ENCODE results near the gene NEUROG3. TPM values are rescaled to one million over a fixed set of nuclear protein-coding genes. Genes with fewer than 3 reads are reported as not detected.

NEUROG3 gene
- total RNA-seq, 6 experiments from 2014 or later = not detected

DNA sequence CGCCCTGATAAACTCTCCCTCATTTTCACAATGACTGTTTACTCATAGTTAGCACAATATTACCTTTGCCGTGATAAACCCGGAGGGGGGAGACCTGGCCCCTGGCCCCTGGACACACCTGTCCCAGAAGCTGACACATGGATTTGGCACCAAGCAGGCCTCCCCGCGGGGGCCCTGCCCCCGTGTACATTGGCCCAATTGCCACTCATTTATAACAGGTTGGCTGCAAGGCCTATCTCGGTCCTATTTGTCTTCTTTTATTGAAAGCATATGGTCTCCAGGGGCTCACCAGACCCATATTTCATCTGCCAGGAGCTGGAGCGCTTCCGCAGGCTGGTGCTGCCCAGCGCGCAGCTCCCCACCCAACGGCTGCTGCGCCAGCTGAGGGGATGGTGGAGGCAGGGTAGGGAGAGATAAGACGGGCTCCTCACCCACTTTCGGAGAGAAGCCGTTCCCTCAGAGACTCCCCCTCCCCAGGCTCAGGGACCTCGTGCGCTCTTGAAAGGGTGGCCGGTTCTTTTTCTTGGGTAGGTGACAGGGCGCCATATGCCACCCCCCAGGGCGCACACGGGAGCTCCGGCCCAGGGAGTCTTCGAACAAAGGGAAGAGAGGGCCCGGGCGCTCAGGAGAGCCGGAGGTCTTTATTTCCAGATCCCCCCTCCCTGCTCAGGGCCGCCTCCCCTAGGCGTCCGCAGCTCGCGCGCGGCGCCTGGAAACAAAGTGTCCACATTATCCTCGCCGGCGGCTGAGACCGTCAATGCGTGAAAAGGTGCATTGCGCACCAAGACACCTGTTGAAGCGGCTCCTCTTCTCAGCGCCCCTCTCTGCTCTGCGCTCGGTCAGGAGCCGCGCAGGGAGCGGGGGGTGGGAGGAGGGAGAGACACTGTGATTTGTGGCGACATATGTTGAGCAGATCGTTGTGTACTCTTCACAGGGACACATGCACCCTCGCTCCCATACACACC lies 4.3 kb upstream of the NEUROG3 start:
- TF ChIP-seq, protein P1, sequence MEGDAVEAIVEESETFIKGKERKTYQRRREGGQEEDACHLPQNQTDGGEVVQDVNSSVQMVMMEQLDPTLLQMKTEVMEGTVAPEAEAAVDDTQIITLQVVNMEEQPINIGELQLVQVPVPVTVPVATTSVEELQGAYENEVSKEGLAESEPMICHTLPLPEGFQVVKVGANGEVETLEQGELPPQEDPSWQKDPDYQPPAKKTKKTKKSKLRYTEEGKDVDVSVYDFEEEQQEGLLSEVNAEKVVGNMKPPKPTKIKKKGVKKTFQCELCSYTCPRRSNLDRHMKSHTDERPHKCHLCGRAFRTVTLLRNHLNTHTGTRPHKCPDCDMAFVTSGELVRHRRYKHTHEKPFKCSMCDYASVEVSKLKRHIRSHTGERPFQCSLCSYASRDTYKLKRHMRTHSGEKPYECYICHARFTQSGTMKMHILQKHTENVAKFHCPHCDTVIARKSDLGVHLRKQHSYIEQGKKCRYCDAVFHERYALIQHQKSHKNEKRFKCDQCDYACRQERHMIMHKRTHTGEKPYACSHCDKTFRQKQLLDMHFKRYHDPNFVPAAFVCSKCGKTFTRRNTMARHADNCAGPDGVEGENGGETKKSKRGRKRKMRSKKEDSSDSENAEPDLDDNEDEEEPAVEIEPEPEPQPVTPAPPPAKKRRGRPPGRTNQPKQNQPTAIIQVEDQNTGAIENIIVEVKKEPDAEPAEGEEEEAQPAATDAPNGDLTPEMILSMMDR (IDR thresholded peaks at IDR 0.05) = no peak
- no peak overlapping the region for H3K4me3 Mint-ChIP-seq

DNA sequence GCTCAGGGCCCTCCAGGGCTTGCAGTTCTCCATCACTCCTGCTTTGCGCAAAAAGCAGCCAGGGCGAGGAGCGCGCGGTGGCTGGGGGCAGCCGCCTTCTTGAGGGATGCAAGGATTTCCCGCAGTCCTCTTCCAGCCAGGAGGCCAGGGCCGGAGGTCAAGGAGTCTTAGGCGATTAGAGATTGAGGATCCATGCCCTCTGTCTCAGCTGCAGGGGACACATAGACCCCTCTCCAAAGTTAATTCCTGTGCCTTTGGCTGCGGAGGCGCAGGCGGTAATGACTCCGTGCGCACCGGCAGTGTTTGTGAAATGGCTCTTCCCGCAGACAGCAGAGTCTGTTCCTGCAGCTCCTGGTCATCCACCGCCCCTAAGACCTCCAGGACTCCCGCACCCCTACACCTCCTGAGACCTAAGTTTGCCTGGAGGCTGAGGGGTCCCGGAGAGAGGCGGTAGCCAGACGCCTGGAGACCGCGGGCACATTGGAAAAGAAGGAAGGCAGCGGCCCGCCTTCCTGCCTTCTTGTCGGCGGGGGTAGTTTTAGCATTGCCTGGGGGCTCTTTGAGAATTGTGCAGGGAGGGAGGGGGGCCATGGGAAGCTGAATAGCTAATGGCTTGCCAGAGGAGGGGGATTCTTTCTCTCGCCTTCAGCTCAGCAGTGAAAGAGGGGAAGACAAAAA lies 3.3 kb upstream of the NEUROG3 start:
- DNase-seq = no peak
- peaks cover 61% of the 10 kb centered on the region for H3K27me3 Mint-ChIP-seq (ENCODE audit: insufficient read depth)
- H3K4me3 Mint-ChIP-seq = no peak overlapping the region
- H3K4me1 Mint-ChIP-seq (ENCODE audit: low read depth) = no peaks in the 10 kb centered on the region
- H3K27ac Mint-ChIP-seq = no peak overlapping the region
- TF ChIP-seq, protein P1 (IDR thresholded peaks at IDR 0.05) = no peak
- H3K9me3 Mint-ChIP-seq = no peaks in the 10 kb centered on the region
- H3K36me3 Mint-ChIP-seq (ENCODE audit: low read depth) = no peaks in the 10 kb centered on the region

More for the DNA sequence above, 4.3 kb upstream of the NEUROG3 start:
- H3K4me1 Mint-ChIP-seq (ENCODE audit: low read depth) = no peaks in the 10 kb centered on the region
- H3K27ac Mint-ChIP-seq = no peak overlapping the region
- H3K36me3 Mint-ChIP-seq (ENCODE audit: low read depth) = no peaks in the 10 kb centered on the region
- DNase-seq = no peak
- H3K27me3 Mint-ChIP-seq (ENCODE audit: insufficient read depth) = peaks cover 56% of the 10 kb centered on the region
- no peaks in the 10 kb centered on the region for H3K9me3 Mint-ChIP-seq

- DNase-seq = no peak
- H3K27me3 Mint-ChIP-seq (ENCODE audit: insufficient read depth) = peaks cover 72% of the 10 kb centered on the region
- H3K36me3 Mint-ChIP-seq (ENCODE audit: low read depth) = no peaks in the 10 kb centered on the region
- no peaks in the 10 kb centered on the region for H3K4me1 Mint-ChIP-seq (ENCODE audit: low read depth)
- no peak overlapping the region for H3K27ac Mint-ChIP-seq
- no peak overlapping the region for H3K4me3 Mint-ChIP-seq
- TF ChIP-seq, protein P1 (IDR thresholded peaks at IDR 0.05) = no peak
- no peaks in the 10 kb centered on the region for H3K9me3 Mint-ChIP-seq
These were observed 2.0 kb upstream of the NEUROG3 start for GRCh38 chr10:69575164-69575722.

DNA sequence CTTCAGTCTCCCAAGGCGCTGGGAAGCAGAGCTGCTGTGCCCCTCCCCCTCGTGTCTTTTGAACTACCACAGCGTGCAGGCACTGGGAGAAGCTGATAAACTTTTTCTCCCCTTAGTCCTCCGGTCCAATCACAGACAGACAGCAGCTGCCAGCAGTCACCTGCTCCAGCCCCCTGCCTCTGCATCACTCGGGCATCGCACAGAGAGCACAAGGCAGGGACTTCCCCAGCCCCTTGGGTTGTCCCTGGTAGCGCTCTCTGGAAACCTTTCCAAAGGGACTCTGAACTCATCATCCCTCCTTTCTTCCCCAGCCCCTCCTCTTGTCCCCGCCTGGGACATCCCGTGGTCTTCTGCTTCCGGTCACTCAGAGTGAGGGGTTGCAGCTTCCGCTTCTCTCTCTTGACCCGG lies 1.4 kb upstream of the NEUROG3 start:
- H3K9me3 Mint-ChIP-seq = no peaks in the 10 kb centered on the region
- peaks cover 72% of the 10 kb centered on the region for H3K27me3 Mint-ChIP-seq (ENCODE audit: insufficient read depth)
- TF ChIP-seq, protein P1 (IDR thresholded peaks at IDR 0.05) = no peak
- no peaks in the 10 kb centered on the region for H3K4me1 Mint-ChIP-seq (ENCODE audit: low read depth)
- no peak overlapping the region for H3K27ac Mint-ChIP-seq
- no peaks in the 10 kb centered on the region for H3K36me3 Mint-ChIP-seq (ENCODE audit: low read depth)
- H3K4me3 Mint-ChIP-seq = no peak overlapping the region
- no peak for DNase-seq

DNA sequence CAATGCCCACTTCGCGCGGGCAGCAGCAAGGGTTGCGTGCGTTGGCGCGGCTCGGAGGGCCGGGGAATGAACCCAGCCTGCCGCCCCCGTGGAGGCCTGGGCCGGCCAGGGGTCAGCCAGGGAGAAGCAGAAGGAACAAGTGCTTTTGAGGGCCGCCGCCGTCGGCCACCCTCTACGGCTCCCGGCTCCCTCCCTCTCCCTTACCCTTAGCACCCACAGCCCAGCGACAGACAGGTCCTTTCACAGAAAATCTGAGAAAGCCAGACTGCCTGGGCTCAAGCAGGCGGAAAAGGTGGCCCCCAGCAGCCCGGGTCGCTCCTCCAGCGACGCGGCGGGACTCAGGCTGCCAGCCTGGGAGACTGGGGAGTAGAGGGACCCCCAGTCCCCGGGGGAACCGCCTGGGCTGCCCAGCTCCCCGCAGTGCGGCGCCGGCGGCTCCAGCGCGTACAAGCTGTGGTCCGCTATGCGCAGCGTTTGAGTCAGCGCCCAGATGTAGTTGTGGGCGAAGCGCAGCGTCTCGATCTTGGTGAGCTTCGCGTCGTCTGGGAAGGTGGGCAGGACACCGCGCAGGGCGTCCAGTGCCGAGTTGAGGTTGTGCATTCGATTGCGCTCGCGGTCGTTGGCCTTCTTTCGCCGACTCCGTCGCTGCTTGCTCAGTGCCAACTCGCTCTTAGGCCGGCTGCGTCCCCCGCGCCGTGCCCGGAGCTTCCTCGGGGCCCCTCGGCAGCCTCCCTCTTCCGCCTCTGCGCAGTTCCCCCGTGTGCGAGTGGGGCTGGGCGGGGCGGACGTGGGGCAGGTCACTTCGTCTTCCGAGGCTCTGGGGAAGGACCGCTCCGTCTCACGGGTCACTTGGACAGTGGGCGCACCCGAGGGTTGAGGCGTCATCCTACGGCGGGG lies 815 bp downstream of the NEUROG3 start:
- no peak for DNase-seq
- Mint-ChIP-seq H3K27me3 (ENCODE audit: insufficient read depth) (peaks cover 73% of the 10 kb centered on the region), H3K36me3 (ENCODE audit: low read depth) (no peaks in the 10 kb centered on the region), H3K4me3 (no peak overlapping the region), H3K4me1 (ENCODE audit: low read depth) (no peaks in the 10 kb centered on the region), H3K27ac (no peak overlapping the region), H3K9me3 (no peaks in the 10 kb centered on the region)
- TF ChIP-seq, protein P1 (IDR thresholded peaks at IDR 0.05) = no peak
